Fibroblast of pulmonary artery (primary cell): ENCODE data around the gene SH3PXD2A.
"Not testable (repeated sequence)": the region's sequence is repeated elsewhere in the genome, so short reads cannot be mapped to it uniquely, and the experiment has no call there.

Source experiments
- DNase-seq: peaks from one replicate; pipeline ENCODE4 v3.0.0-alpha.2; 2010; ENCODE audit warnings: low read depth
- H3K4me3 ChIP-seq: replicated peaks from 2 replicates; pipeline ENCODE4 v1.5.1; 2011; ENCODE audit warnings: low read depth, mild to moderate bottlenecking, control low read depth, low read length, moderate library complexity
- TF ChIP-seq, protein P1 (sequence below): IDR thresholded peaks from 2 replicates; pipeline ENCODE4 v1.5.1; 2011; ENCODE audit warnings: mild to moderate bottlenecking, control low read depth, low read length, inconsistent platforms; ENCODE audit errors: missing control alignments

SH3PXD2A gene

DNA sequence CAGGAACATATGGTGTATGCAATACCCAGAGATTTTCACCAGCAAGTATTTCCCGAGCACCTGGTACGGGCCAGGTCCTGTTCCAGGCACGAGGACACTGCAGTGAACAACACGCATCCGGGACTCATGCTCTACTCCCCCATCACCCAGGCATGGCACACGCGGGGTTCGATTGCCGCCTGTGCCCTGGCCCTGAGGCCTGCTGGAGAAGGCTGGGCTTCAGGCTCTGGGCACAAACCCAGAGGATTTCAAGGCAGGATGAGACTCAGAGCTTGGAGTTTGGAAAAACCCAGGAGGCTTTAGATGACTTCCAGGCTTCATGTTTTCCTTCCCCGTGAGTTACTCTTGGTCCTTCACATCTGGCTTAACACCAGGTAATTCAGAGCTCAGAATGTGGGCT, 218.4 kb downstream of the SH3PXD2A start:
- TF ChIP-seq, protein P1, sequence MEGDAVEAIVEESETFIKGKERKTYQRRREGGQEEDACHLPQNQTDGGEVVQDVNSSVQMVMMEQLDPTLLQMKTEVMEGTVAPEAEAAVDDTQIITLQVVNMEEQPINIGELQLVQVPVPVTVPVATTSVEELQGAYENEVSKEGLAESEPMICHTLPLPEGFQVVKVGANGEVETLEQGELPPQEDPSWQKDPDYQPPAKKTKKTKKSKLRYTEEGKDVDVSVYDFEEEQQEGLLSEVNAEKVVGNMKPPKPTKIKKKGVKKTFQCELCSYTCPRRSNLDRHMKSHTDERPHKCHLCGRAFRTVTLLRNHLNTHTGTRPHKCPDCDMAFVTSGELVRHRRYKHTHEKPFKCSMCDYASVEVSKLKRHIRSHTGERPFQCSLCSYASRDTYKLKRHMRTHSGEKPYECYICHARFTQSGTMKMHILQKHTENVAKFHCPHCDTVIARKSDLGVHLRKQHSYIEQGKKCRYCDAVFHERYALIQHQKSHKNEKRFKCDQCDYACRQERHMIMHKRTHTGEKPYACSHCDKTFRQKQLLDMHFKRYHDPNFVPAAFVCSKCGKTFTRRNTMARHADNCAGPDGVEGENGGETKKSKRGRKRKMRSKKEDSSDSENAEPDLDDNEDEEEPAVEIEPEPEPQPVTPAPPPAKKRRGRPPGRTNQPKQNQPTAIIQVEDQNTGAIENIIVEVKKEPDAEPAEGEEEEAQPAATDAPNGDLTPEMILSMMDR, result no peak
- DNase-seq, result no peak
- H3K4me3 ChIP-seq, result no peak overlapping the region

DNA sequence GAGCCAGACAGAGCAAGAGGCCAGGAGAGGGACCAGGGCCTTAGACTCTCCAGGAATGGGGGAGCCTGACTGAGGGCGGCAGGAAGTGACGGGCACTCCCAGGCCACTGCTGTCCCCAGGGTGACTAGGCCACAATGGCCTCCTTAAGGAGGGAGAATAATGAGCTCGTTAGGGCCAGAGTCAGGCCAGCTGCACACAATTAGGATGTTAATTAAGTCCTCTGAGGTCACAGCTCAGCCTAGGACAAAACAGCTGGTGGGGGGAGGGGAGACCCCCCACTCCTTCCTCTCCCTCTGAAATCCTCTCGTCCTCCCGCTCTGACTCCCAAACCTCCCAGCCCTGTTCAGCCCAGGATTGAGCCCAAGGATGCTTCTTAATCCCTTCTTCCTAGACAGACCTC, 218.9 kb downstream of the SH3PXD2A start:
- no peak for DNase-seq
- H3K4me3 ChIP-seq, result no peak overlapping the region
- TF ChIP-seq, protein P1, result no peak

DNA sequence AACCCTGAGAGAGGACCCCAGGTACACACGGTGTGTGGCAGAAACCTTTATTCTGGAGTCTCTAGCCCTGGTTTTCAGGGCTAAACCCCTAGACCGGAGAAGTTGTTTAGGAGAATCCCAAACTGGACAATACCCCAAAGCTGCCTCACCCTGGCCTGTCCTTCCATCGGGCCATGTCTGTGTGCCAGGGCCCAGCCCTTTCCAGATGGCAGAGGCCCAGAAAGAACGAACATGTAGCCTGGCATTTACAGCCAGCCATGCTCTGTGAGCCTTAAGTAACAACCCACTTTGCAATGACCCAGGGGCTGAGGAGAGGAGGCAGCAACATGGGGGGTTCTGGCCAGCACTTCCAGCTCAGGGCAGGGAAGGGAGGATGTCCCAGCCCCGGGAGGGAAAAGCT, 219.8 kb downstream of the SH3PXD2A start:
- no peak overlapping the region for H3K4me3 ChIP-seq
- TF ChIP-seq, protein P1, result no peak
- DNase-seq, result no peak

DNA sequence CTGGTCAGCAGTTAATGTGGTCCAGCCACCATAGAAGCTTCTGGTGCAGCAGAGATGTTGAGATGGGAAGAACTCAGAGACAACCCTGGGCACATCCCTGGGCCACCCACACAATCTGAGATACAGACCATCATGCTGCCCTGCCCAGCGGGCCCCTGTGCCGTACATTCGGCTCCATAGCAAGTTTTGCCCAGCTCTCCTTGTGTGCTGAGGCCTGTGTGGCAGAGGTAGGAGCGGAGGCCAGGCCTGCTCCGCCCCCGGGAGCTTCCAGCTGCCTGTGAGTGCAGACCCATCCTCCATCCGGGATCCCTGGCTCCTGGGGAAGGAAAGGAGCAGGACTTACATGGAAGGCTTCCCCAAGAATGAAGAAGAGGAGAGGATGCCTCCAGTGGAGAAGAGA, 221.5 kb downstream of the SH3PXD2A start:
- DNase-seq, result no peak
- TF ChIP-seq, protein P1, result no peak
- no peak overlapping the region for H3K4me3 ChIP-seq

DNA sequence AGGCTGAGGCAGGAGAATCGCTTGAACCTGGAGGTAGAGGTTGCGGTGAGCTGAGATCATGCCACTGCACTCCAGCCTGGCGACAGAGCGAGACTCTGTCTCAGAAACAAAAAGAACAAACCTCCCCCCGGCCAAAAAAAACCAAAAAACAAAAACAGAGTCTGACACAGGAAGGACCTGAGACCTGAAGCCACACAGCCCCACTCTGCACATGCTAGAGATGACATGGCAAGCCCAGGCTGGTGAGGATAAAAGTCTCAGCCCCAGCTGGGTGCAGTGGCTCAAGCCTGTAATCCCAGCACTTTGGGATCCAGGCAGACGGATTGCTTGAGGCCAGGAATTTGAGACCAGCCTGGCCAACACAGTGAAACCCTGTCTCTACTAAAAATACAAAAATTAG, 222.5 kb downstream of the SH3PXD2A start:
- not testable (repeated sequence) for DNase-seq, H3K4me3 ChIP-seq

DNA sequence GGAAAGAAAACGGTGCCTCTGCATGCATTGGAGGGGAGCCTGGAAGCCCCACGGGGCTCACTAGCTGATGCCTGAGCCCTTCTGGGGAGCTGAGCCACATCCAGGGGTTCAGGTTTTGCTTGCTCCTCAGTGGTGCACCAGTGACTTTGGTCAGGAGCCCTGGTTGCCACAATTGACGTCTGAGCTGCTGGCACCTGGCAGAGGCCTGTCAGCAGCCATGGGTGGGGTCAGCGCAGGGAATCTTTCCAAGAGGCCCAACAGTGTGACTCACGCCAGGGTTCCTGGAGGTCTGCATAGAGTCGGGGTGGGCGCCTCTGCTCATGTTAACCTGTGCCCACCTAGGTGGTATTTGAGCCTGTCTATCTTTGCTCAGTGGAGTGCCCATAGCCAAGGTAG, 223.1 kb downstream of the SH3PXD2A start:
- no peak overlapping the region for H3K4me3 ChIP-seq
- no peak for DNase-seq
- TF ChIP-seq, protein P1, result no peak

DNA sequence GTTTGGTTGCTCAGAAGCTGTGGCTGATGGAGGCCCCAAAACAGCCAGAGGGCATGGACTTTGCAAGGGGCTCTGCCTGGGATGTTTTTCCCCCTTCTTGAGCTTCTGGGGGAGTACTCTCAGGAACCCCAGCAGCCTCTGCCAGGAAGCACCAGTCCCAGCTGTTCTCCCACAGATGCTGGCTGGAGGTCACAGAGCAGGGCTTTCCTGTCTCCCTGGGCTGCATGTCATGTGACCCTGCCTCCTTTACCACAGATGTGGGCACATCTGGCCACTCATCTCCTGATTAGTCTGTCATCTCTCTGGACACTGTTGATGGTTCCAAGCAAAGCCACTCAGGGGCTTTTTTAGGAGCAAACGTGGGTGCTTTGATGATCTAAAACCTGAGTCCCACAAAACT, 225.2 kb downstream of the SH3PXD2A start:
- TF ChIP-seq, protein P1, result no peak
- no peak overlapping the region for H3K4me3 ChIP-seq
- no peak for DNase-seq

DNA sequence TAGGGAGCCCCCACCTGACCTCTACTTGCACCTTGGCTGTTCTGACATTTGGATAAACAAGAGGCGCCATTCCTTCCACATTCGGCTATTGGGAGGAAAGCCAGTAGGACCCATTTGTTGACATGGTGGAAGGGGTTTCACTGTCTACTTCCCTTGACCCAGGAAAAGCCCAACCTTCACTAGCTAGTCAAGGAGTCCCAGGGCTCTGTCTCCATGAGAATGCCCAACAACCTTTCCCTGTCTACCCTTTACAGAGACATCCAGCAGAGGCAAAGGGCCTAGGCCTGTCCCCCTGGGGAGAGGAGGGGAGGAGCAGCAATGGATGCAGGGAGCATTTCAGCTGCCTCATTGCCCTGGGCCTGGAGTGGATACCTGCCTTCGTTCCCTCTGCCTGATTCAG, 225.8 kb downstream of the SH3PXD2A start:
- DNase-seq, result no peak
- no peak overlapping the region for H3K4me3 ChIP-seq
- TF ChIP-seq, protein P1, result no peak
